Upper lobe of left lung (tissue), 6 donors: Measurements from ENCODE around the gene ACACB. TPM values are rescaled to one million over a fixed set of nuclear protein-coding genes. Genes with fewer than 3 reads are reported as not detected.

ENCODE experiments used
- ATAC-seq, 2 donors: fragments of 200-7000 bp; cut with Tn5 transposase; one replicate each; pipeline ENCODE4 v1.9.1; 2022; ENCODE audit warnings: mild to moderate bottlenecking in 2 of 2, moderate library complexity in 2 of 2; ENCODE audit not compliant: low FRiP score in 2 of 2
- DNase-seq, 2 donors: peaks; one replicate each; pipeline ENCODE4 v3.0.0-alpha.2; 2019 to 2020
- H3K27ac ChIP-seq, 4 donors: fragments of 200-600 bp; sonication (generic); one replicate each; pipeline ENCODE4 v1.5.1; 2016 to 2019
- H3K27me3 ChIP-seq, 4 donors: fragments of 200-600 bp; sonication (generic); one replicate each; pipeline ENCODE4 v1.5.1; 2017 to 2019
- H3K36me3 ChIP-seq, 4 donors: fragments of 200-600 bp; sonication (generic); one replicate each; pipeline ENCODE4 v1.5.1; 2016 to 2019
- H3K4me1 ChIP-seq, 4 donors: fragments of 200-600 bp; sonication (generic); one replicate each; pipeline ENCODE4 v1.5.1; 2018 to 2019
- H3K4me3 ChIP-seq, 4 donors: fragments of 200-600 bp; sonication (generic); one replicate each; pipeline ENCODE4 v1.5.1; 2017 to 2019; ENCODE audit warnings: mild to moderate bottlenecking in 2 of 4, moderate library complexity in 1 of 4
- H3K9me3 ChIP-seq, 4 donors: fragments of 200-600 bp; sonication (generic); one replicate each; pipeline ENCODE4 v1.5.1; 2018 to 2019
- CTCF ChIP-seq, 6 experiments: fragments of 450-650 bp in 4 of 6; fragments of 200-600 bp in 2 of 6; sonication (generic) in 2 of 6; IDR thresholded peaks; one replicate each; pipeline ENCODE4 v1.5.1; 2016 to 2019; ENCODE audit warnings: antibody characterized with exemption in 6 of 6
- EP300 ChIP-seq, 4 donors: sonication (generic); formaldehyde crosslinking; IDR thresholded peaks; one replicate each; pipeline ENCODE4 v1.5.1; 2017; ENCODE audit warnings: antibody characterized with exemption in 4 of 4, control low read depth in 2 of 4
- POLR2A ChIP-seq, 4 donors: fragments of 450-650 bp; IDR thresholded peaks; one replicate each; pipeline ENCODE4 v1.5.1; 2016 to 2017; ENCODE audit warnings: antibody characterized with exemption in 4 of 4, mild to moderate bottlenecking in 2 of 4
- POLR2AphosphoS5 ChIP-seq, 2 donors: sonication (generic); formaldehyde crosslinking; IDR thresholded peaks; one replicate each; pipeline ENCODE4 v1.5.1; 2017; ENCODE audit warnings: antibody characterized with exemption in 2 of 2
- WGBS, 2 donors: methylation state at CpG; one replicate each; pipeline ENCODE4 v1.1.5; 2017 to 2018; 5-methylcytosine and 5-hydroxymethylcytosine counted together
- total RNA-seq, 6 donors: library from RNA; depleted of rRNA in 4 of 6; stranded (reverse); fragments of >200 nt in 4 of 6; gene quantifications; one replicate each; pipeline versions ENCODE4 v1.1.0 to v1.2.1, GENCODE V29; 2016 to 2021
- donor health status: DM: no; HTN: no; CAD: no; lungs with moderate emphysema.
- donor health status: DM: no; HTN: yes; CAD: no; lungs with severe emphysema.

The ACACB gene
- total RNA-seq, 6 donors from 2014 or later = 26.3 to 202 (median 36.3) TPM

GRCh38 chr12:109160433-109160832 is 44.0 kb downstream of the ACACB start:
- Histone ChIP-seq H3K4me3 (no peak overlapping the region), H3K4me1 (peaks cover 0 to 18% (median 5%) of the 10 kb centered on the region in 4 donors), H3K9me3 (no peaks in the 10 kb centered on the region), H3K27me3 (no peaks in the 10 kb centered on the region), H3K27ac (peak overlapping the region in 3 of 4 donors; percentile 4 to 49 (median 46)), H3K36me3 (no peaks in the 10 kb centered on the region)
- DNase-seq (no peak), ATAC-seq (no peak)
- WGBS, 2 donors = 77 to 81% methylated on average over 7 of the region's 7 CpGs
- TF ChIP-seq POLR2AphosphoS5 (IDR thresholded peaks at IDR 0.05) (no peak), CTCF (IDR thresholded peaks at IDR 0.05) (no peak), POLR2A (IDR thresholded peaks at IDR 0.05) (no peak), EP300 (IDR thresholded peaks at IDR 0.05) (no peak)

- Histone ChIP-seq H3K27ac (peak overlapping the region in 3 of 4 donors; percentile 4 to 49 (median 46)), H3K36me3 (no peaks in the 10 kb centered on the region), H3K4me3 (no peak overlapping the region), H3K9me3 (no peaks in the 10 kb centered on the region), H3K27me3 (no peaks in the 10 kb centered on the region), H3K4me1 (peaks cover 0 to 14% (median 4%) of the 10 kb centered on the region in 4 donors)
- TF ChIP-seq CTCF (IDR thresholded peaks at IDR 0.05) (no peak), POLR2A (IDR thresholded peaks at IDR 0.05) (no peak), POLR2AphosphoS5 (IDR thresholded peaks at IDR 0.05) (no peak), EP300 (IDR thresholded peaks at IDR 0.05) (no peak)
- 65 to 75% methylated on average over 4 of the region's 4 CpGs for WGBS, 2 donors
- DNase-seq (no peak), ATAC-seq (no peak)
Measured at GRCh38 chr12:109160873-109161272, 44.5 kb downstream of the ACACB start.

GRCh38 chr12:109162551-109162950 is 46.2 kb downstream of the ACACB start:
- Histone ChIP-seq H3K27me3 (no peaks in the 10 kb centered on the region), H3K4me1 (peaks cover 0 to 11% (median 2%) of the 10 kb centered on the region in 4 donors), H3K9me3 (no peaks in the 10 kb centered on the region), H3K4me3 (no peak overlapping the region), H3K27ac (peak overlapping the region in 2 of 4 donors; percentile 40 to 70), H3K36me3 (peaks cover 0 to 7% (median under 1%) of the 10 kb centered on the region in 4 donors)
- ATAC-seq (no peak), DNase-seq (no peak)
- WGBS, 2 donors = 92 to 95% methylated on average over 5 of the region's 5 CpGs
- TF ChIP-seq CTCF (IDR thresholded peaks at IDR 0.05) (no peak), EP300 (IDR thresholded peaks at IDR 0.05) (no peak), POLR2A (IDR thresholded peaks at IDR 0.05) (no peak), POLR2AphosphoS5 (IDR thresholded peaks at IDR 0.05) (no peak)

GRCh38 chr12:109163167-109163566 is 46.8 kb downstream of the ACACB start:
- Histone ChIP-seq H3K27ac (peak overlapping the region in 2 of 4 donors; percentile 40 to 70), H3K4me3 (no peak overlapping the region), H3K36me3 (peaks cover 0 to 13% (median 4%) of the 10 kb centered on the region in 4 donors), H3K9me3 (no peaks in the 10 kb centered on the region), H3K4me1 (peaks cover 0 to 7% (median 0%) of the 10 kb centered on the region in 4 donors), H3K27me3 (no peaks in the 10 kb centered on the region)
- TF ChIP-seq POLR2A (IDR thresholded peaks at IDR 0.05) = no peak
- no peak for TF ChIP-seq EP300 (IDR thresholded peaks at IDR 0.05)
- TF ChIP-seq CTCF (IDR thresholded peaks at IDR 0.05) = no peak
- TF ChIP-seq POLR2AphosphoS5 (IDR thresholded peaks at IDR 0.05) = no peak
- WGBS, 2 donors = 49 to 56% methylated on average over 6 of the region's 6 CpGs
- ATAC-seq (no peak), DNase-seq (no peak)

- no peak for ATAC-seq
- TF ChIP-seq CTCF (IDR thresholded peaks at IDR 0.05) (no peak), POLR2A (IDR thresholded peaks at IDR 0.05) (no peak), POLR2AphosphoS5 (IDR thresholded peaks at IDR 0.05) (no peak), EP300 (IDR thresholded peaks at IDR 0.05) (no peak)
- no peak for DNase-seq
- H3K4me1 ChIP-seq = peaks cover 0 to 9% (median 6%) of the 10 kb centered on the region in 4 donors
- no peak overlapping the region for H3K4me3 ChIP-seq
- WGBS, 2 donors = 94 to 100% methylated on average over 1 of the region's 1 CpG
- peaks cover 0 to 26% (median 6%) of the 10 kb centered on the region in 4 donors for H3K36me3 ChIP-seq
- no peak overlapping the region for H3K27ac ChIP-seq
- H3K9me3 ChIP-seq = no peaks in the 10 kb centered on the region
- H3K27me3 ChIP-seq = no peaks in the 10 kb centered on the region
Measured at GRCh38 chr12:109165599-109165998, 49.2 kb downstream of the ACACB start.
